GM19463 (cell line): ENCODE data around the gene PSKH1.

ENCODE experiments used
- ATAC-seq: cut with Tn5 transposase; IDR thresholded peaks from one replicate; pipeline ENCODE4 v1.9.1; 2021; ENCODE audit warnings: mild to moderate bottlenecking, moderate library complexity; ENCODE audit not compliant: unreplicated experiment

PSKH1 gene

GRCh38 chr16:67975321-67976105, 82.5 kb downstream of the PSKH1 start:
- ATAC-seq, result no peak

GRCh38 chr16:67976205-67976604, 83.2 kb downstream of the PSKH1 start:
- no peak for ATAC-seq

GRCh38 chr16:67977005-67977404, 84.0 kb downstream of the PSKH1 start:
- ATAC-seq, result no peak

GRCh38 chr16:67977469-67978227, 84.6 kb downstream of the PSKH1 start:
- ATAC-seq, result no peak
